NCI-H748 treated with DMSO at 0.1 percent for 48 hours (cell line): ENCODE data around the gene ZNF789.
"Not testable (repeated sequence)": the region's sequence is repeated elsewhere in the genome, so short reads cannot be mapped to it uniquely, and the experiment has no call there.

Source experiments
- DNase-seq: peaks from one replicate; lab custom pipeline; 2025; lab: John Stamatoyannopoulos, UW

ZNF789 gene

GRCh38 chr7:99472561-99473314 is at the start of gene ZNF789:
ZNF789 (plus strand) TSS chr7:99472890; CDS start chr7:99476457, 3,567 bp downstream.
- DNase-seq: peak; percentile 89

- no peak for DNase-seq
Observed at GRCh38 chr7:99424932-99425730, 47.6 kb upstream of the ZNF789 start.

DNA sequence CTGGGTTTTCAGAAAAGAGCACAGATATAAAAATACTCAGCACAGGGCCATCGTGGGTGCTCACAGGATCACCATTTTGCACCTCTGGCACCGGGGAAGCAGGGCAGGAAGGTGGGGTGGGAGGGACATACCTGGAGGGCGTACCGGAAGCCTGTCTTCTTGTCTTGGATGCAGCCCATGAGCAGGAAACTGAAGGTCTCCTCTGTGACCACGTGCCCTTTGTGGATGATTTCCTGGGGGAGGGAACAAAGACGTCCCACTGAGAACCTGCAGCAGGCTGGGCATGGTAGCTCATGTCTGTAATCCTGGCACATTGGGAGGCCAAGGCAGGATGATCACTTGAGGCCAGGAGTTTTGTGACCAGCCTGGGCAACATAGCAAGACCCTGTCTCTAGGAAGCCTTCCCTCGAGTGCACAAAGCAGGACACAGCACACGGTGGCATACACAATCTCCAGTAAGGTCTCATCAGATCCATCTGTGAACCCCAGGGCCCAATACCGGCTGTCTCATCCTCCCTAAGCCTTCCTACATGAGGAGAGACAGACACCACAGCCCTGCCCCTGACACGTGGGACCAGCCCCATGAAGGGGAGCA is 43.6 kb upstream of the ZNF789 start:
- DNase-seq: no peak

DNA sequence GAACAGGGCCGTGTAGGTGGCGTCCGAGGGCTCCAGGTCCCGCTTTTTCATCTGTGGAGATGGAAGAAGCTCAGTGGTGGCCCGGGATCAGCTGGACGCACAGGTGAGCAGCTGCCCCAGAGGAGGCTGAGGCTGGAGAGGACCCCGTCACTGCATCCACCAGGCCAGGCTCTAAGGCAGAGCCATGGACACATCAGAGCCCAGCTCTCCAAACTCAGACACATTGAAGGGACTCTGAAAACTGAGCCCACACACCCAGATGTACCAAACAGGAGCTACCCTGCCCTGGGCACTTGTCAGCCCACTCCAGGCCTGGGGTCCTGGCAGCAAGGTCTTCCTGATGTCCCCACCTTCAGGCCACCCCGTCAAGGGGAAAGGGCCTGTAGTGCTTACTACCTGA is 42.9 kb upstream of the ZNF789 start:
- no peak for DNase-seq

DNA sequence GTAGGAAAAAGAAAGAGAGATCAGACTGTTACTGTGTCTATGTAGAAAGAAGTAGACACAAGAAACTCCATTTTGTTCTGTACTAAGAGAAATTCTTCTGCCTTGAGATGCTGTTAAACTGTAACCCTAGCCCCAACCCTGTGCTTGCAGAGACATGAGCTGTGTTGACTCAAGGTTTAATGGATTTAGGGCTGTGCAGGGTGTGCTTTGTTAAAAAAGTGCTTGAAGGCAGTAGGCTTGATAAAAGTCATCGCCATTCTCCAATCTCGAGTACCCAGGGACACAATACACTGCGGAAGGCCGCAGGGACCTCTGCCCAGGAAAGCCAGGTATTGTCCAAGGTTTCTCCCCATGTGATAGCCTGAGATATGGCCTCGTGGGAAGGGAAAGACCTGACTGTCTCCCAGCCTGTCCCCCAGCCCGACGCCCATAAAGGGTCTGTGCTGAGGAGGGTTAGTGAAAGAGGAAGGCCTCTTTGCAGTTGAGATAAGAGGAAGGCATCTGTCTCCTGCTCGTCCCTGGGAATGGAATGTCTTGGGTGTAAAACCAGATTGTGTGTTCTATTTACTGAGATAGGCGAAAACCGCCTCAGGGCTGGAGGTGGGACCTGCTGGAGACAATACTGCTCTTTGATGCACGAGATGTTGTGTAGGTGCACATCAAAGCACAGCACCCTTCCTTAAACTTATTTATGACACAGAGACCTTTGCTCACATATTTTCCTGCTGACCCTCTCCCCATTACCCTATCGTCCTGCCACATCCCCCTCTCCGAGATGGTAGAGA is 40.7 kb upstream of the ZNF789 start:
- DNase-seq: not testable (repeated sequence)

DNA sequence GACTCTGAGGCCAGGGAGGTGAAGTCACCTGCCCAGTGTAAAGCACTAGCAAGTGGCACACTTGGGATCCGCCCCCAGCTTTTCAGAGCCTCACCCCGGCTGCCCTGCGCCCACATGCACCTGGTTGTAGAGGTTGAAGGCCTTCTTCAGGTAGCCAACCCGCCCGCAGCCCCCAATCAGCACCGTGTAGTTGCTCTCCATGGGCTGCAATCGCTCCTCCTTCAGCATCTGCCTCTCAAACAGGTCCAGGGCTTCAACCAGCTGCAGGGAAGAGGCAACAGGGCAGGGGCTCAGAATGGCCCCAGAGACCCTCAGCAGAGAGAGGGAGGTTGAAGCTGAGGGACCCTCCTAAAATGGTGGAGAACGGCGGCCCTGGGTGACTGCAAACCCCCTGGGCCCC is 39.5 kb upstream of the ZNF789 start:
- no peak for DNase-seq

DNA sequence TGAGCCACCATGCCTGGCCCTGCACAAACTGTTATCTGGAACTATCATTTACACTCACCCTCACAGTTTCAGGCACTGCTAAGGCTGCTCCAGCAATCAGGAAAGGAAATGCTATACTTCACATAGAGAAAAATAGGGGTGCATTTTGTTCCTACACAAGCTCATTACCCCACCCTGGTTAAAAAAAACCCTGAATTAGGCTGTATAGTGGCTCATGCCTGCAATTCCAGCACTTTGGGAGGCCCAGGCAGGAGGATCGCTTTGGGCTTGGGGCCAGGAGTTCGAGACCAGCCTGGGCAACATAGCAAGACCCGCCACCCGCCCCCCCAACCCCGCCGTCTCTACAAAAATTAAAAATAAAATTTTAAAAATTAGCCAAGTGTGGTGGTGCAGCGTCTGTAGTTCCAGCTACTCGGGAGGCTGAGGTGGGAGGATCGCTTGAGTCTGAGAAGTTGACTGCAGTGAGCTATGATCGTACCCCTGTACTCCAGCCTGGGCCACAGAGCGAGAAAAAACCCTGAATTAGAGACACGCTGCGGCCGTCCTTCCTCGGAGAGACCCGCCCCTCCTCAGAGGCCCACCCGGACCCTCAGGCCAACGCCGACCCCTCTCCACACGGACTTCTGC is 34.6 kb upstream of the ZNF789 start:
- no peak for DNase-seq

DNA sequence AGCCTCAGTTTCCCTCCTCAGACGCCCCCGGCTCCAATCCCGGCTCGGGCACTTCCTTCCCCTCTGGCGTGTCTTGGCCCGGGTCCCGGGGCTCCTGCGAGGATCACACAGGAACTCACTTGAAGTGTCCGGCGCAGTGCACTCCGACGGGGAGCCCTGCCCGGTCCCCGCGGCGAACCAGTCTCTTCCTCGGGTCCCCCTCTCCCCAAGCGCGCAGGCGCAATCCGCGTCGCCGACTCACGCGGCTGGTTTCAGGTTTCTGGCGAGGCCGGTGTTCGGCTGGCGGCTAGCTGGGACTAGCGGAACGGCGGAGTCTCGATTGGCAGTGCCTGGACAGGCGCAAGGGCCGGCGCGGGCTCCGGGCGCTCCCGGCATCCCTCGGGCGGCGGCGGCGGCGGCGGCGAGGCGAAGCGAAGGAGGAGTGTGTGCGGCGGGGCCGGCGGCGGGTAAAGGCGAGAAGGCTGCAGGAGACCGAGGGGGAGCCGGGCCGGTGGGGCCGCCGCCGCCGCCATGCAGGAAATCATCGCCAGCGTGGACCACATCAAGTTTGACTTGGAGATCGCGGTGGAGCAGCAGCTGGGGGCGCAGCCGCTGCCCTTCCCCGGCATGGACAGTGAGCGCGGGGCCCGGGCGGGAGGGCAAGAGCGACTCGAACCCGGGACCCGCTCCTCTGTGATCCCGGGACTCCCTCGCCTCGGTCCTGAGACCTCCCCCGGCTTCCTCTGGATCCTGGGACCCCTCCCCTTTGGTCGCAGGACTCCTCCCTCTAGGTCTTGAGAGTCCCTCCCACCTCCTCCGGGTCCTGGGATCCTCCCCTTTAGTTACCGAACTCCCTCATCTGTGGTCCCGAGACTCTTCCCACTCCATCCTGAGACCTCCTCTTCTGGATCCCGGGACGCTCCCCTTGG is 33.9 kb upstream of the ZNF789 start, which contains the start of the genes CPSF4 and PTCD1:
Gene CPSF4 (plus strand): TSS at position 371 of the 908 bp plus-strand sequence. CDS start 140 bp downstream, at position 511.
Gene PTCD1 (minus strand): TSS at position 226 of the 908 bp plus-strand sequence. CDS start 3,556 bp downstream, outside the sequence.
- DNase-seq: peak; percentile 82

GRCh38 chr7:99440195-99440594 is 32.5 kb upstream of the ZNF789 start:
- DNase-seq: no peak

- no peak for DNase-seq
Observed at GRCh38 chr7:99446096-99446495, 26.6 kb upstream of the ZNF789 start.

GRCh38 chr7:99447943-99448342 is 24.7 kb upstream of the ZNF789 start:
- DNase-seq: no peak

DNA sequence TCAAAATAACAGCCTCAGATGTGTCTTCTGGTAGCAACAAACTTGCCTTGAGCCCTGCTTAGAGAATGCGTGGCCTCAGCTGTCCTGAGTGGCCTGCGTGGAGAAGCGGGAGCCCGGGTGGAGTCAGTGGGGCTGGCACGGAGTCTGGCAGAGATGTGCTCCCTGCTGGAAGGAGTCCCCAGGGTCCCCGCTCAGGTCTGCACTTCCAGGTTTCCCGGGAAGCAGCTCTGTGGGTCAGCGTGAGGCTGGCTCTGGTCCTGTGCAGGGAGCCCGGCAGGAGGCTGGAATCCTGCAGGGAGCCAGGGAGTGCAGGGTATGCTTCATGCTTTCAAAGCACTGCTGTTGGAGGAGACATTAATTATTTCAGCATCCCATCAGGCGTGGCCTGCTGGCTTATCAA is 23.8 kb upstream of the ZNF789 start:
- no peak for DNase-seq

DNA sequence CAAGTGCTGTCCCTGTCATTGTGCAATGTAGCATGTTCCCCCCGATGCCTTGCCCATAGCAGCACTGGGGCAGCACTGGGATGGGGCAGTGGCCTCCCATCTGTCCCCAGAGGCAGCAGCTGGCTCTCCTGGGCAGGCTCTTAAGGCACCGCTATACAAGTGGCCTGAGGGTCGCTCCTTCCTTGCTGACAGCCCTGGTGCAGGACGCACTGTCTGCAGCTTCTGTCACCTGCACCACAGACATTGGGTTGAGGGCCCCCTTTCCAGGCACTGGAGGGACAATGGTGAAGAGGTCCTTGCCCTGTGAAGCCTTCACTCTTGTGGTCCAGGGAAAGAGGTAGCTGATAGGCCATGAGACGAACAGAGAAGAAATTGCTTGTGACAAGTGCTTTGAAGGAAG is 23.4 kb upstream of the ZNF789 start:
- DNase-seq: no peak

- DNase-seq: no peak
Observed at GRCh38 chr7:99451936-99452335, 20.8 kb upstream of the ZNF789 start.

DNA sequence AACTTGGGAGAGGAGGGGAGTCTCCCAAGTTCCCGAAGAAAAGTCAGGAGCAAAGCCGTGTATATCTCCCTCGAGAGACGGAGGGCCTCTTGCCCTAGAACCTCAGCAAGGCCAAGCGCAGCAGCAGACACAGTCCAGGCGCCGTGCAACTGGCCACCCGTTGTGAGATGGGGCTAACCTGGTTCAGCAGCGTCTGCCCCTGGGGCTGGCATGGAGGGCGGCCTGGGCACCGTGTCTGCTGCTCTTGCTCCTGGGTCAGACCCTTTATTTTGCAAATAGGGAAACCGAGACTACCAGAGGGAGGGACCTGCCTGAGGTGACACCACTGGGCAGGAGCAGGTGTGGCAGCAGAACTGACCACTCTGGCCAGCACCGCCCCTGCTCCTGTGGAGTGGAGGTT is 20.1 kb upstream of the ZNF789 start:
- DNase-seq: no peak

GRCh38 chr7:99453105-99453504 is 19.6 kb upstream of the ZNF789 start:
- no peak for DNase-seq

DNA sequence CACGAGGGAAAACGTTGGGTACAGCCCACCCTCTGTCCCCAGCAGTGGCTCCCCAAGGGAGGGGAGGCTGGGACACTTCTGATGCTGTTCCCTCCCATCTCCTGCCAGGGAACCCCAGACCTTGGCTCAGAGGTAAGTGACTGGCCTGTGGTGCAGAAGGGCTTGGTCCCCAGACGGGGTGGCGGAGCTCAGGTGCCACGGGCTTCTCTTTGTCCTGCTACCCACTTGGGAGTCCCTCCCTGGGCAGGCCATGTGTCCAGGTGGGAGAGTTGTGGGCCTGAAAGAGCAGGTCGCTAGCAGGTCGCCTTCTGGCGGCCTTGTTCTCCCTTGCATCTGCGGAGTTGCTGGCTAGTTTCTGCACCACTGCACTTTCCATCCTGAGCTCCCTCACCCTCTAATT is 16.8 kb upstream of the ZNF789 start:
- DNase-seq: no peak

DNA sequence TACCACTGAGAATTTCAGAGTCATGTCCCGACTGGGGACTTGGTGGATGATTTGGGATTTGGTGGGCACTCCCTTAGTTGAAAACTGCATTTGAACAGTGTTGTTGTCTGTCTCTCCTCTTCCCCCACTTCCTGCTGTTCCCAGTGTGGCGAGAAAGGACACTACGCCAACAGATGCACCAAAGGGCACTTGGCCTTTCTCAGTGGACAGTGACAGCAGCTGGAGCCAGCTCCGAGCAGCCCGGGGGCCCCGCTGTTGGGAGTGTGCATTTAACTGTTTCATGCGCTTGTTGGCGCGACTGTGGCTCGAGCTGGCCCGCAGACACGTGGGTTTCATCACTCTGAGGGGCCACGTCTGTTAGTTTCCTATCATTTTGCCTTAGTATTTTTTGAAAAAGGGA is 16.4 kb upstream of the ZNF789 start:
- DNase-seq: no peak

DNA sequence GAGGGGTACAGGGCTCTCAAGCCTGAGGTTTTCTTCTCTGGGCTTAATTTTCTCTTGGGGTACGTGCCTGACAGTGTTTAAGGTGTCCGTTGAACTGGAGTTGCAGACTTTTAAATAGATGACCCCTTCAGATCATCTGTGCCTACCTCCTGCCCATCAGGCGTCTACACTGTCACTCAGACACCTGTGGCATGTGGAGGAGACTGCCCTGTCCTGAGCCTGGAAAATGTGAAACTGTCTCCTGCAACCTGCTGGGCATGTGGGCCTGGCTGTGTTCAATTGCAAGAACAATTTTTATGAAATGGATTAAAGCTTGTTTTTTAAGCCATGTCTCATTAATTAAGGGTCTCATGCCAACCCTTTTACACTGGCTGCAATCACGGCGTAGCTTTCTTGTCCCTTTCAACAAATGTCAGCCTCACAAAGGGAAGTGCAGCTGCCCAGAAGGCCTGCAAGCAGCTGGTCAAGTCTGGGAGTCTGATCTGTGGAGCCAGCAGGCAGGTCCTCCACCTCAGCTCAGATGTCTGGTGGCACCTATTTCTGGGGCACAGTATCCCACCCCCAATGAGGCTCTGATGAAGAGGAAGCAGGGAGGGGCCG is 15.5 kb upstream of the ZNF789 start:
- DNase-seq: no peak
